ENCODE results near the gene SEC14L6. TPM values are rescaled to one million over a fixed set of nuclear protein-coding genes. Genes with fewer than 3 reads are reported as not detected.

SEC14L6 gene
- total RNA-seq, 3 donors from 2014 or later (not counting 1 experiment from before 2014, with no cell fraction given): 0.18 to 0.23 TPM; not detected in 1

DNA sequence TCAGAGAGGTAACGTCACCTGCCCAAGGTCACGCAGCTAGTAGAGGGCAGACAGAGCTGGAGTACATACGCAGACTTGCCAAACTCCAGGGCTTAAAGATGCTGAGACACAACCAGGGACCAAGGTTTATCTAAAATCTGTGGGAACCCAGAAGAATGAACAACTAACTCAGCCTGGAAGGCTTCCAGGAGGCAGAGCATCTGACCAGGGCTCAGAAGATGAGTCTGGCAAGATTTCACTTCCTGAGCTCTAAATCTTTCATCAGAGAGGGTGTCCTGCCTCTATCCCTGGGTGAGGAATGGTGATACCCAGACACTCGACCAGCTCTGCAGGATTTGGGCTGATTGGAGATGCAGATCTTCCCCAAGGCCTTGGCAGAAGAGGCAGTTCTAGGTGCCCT is 18.8 kb upstream of the SEC14L6 start:
- Mint-ChIP-seq H3K27ac (no peak overlapping the region), H3K36me3 (no peaks in the 10 kb centered on the region), H3K4me1 (no peaks in the 10 kb centered on the region), H3K4me3 (no peak overlapping the region), H3K9me3 (no peaks in the 10 kb centered on the region), H3K27me3 (ENCODE audit: low read depth in 2 of 2) (peaks cover 0 to 7% of the 10 kb centered on the region in 2 donors)
- intact Hi-C loops (cut with micrococcal nuclease): no loop called here
- no peaks in the 10 kb centered on the region for H3K4me1 ChIP-seq (ENCODE audit: control insufficient read depth, insufficient read depth, low read length)
- H3K36me3 ChIP-seq (ENCODE audit: control insufficient read depth, insufficient read depth, low read length): no peaks in the 10 kb centered on the region
- H3K9me3 ChIP-seq (ENCODE audit: control insufficient read depth, insufficient read depth, low read length): no peaks in the 10 kb centered on the region
- DNase-seq (no peak), ATAC-seq (no peak)
- no peak overlapping the region for H3K4me3 ChIP-seq (ENCODE audit: low read length)
- no peaks in the 10 kb centered on the region for H3K27me3 ChIP-seq (ENCODE audit: control insufficient read depth, insufficient read depth, low read length)
- no peak overlapping the region for H3K27ac ChIP-seq (ENCODE audit: low read length)
- TF ChIP-seq, protein P1, sequence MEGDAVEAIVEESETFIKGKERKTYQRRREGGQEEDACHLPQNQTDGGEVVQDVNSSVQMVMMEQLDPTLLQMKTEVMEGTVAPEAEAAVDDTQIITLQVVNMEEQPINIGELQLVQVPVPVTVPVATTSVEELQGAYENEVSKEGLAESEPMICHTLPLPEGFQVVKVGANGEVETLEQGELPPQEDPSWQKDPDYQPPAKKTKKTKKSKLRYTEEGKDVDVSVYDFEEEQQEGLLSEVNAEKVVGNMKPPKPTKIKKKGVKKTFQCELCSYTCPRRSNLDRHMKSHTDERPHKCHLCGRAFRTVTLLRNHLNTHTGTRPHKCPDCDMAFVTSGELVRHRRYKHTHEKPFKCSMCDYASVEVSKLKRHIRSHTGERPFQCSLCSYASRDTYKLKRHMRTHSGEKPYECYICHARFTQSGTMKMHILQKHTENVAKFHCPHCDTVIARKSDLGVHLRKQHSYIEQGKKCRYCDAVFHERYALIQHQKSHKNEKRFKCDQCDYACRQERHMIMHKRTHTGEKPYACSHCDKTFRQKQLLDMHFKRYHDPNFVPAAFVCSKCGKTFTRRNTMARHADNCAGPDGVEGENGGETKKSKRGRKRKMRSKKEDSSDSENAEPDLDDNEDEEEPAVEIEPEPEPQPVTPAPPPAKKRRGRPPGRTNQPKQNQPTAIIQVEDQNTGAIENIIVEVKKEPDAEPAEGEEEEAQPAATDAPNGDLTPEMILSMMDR (IDR thresholded peaks at IDR 0.05): no peak
- 78% methylated on average over 4 of the region's 4 CpGs for WGBS (ENCODE audit: insufficient coverage)

DNA sequence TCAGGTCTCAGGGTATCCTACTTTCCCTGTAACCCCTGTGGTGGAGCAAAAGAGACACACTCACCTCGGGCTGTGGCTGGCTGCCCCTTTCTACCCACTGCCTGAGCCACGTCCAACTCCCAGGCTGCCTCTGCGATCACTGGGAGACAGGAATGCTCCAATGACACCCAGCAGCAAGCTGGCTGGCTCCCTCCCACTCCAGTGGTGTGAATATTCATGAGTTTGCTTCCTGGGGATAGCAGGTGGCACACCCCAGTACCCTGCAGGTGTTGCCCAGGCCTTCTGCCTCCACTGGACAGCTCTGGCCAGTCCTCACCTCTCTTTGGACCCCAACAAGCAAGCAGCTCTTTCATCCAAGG is 18.2 kb upstream of the SEC14L6 start:
- TF ChIP-seq, protein P1 (IDR thresholded peaks at IDR 0.05): no peak
- ATAC-seq: no peak

DNA sequence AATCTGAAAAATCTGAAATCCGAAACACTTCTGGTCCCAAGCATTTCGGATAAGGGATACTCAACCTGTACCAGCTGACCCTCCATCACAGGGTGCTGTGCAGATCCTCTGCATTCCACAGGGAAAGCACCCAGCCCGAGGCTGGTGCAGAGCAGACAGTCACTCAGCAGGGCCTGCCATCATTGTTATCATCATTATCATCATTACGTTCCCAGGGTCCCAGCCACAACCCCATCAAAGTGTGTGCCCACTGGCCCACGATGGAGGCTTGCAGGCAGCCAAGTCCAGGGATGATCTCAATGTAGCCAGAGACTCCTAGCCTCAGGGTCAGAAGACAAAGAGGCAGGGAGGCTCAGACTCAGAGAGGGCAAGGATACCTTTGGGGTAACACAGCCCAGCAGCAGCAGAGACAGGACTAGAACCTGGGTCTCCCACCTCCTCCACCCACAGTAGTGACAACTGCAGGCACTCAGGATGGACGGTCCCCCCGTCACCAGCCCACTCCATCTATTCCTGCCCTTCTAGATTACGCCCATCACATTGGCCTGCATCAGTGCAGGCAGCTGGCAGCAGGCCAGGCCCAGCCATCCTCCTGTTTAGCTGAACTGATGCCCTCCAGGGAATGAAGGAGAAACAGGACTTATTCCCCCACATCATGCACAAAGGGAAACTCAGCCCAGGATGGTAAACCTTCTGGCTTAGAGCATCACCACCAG is 17.7 kb upstream of the SEC14L6 start:
- TF ChIP-seq, protein P1 (IDR thresholded peaks at IDR 0.05): no peak
- H3K27ac Mint-ChIP-seq: no peak overlapping the region

More for the DNA sequence above, 18.2 kb upstream of the SEC14L6 start:
- WGBS (ENCODE audit: insufficient coverage): 70% methylated on average over 3 of the region's 3 CpGs
- Mint-ChIP-seq H3K27me3 (ENCODE audit: low read depth in 2 of 2) (peaks cover 0 to 7% of the 10 kb centered on the region in 2 donors), H3K36me3 (no peaks in the 10 kb centered on the region), H3K4me1 (no peaks in the 10 kb centered on the region), H3K27ac (no peak overlapping the region), H3K4me3 (no peak overlapping the region), H3K9me3 (no peaks in the 10 kb centered on the region)
- intact Hi-C loops (cut with micrococcal nuclease): no loop called here
- no peak overlapping the region for H3K4me3 ChIP-seq (ENCODE audit: low read length)
- no peak overlapping the region for H3K27ac ChIP-seq (ENCODE audit: low read length)
- no peaks in the 10 kb centered on the region for H3K36me3 ChIP-seq (ENCODE audit: control insufficient read depth, insufficient read depth, low read length)
- DNase-seq: no peak
- no peaks in the 10 kb centered on the region for H3K27me3 ChIP-seq (ENCODE audit: control insufficient read depth, insufficient read depth, low read length)
- H3K4me1 ChIP-seq (ENCODE audit: control insufficient read depth, insufficient read depth, low read length): no peaks in the 10 kb centered on the region
- no peaks in the 10 kb centered on the region for H3K9me3 ChIP-seq (ENCODE audit: control insufficient read depth, insufficient read depth, low read length)

DNA sequence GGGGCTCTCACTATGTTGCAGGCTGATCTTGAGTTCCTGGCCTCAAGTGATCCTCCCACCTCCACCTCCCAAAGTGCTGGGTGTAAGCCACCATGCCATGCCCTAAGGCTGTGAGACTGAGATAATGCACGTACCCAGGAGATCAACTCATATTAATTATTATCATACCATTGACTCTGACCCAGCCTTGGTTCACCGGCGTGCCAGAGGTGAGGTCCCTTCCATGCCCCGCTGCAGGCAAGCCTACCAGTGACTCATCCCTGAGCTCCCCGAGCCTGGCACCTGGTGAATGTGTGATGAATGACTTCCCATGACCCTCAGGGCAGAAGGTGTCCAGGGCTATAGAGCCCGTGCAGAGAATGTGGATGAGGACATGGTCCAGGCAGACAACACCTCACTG is 15.8 kb upstream of the SEC14L6 start:
- TF ChIP-seq, protein P1 (IDR thresholded peaks at IDR 0.05): no peak
- WGBS (ENCODE audit: insufficient coverage): 87% methylated on average over 6 of the region's 6 CpGs
- H3K27me3 ChIP-seq (ENCODE audit: control insufficient read depth, insufficient read depth, low read length): no peaks in the 10 kb centered on the region
- H3K4me1 Mint-ChIP-seq: no peaks in the 10 kb centered on the region
- H3K36me3 Mint-ChIP-seq: no peaks in the 10 kb centered on the region
- H3K9me3 Mint-ChIP-seq: no peaks in the 10 kb centered on the region
- H3K4me1 ChIP-seq (ENCODE audit: control insufficient read depth, insufficient read depth, low read length): no peaks in the 10 kb centered on the region
- H3K27ac Mint-ChIP-seq: no peak overlapping the region
- ATAC-seq (no peak), DNase-seq (no peak)
- H3K27ac ChIP-seq (ENCODE audit: low read length): no peak overlapping the region
- no peaks in the 10 kb centered on the region for H3K27me3 Mint-ChIP-seq (ENCODE audit: low read depth in 2 of 2)
- H3K4me3 Mint-ChIP-seq: no peak overlapping the region
- H3K36me3 ChIP-seq (ENCODE audit: control insufficient read depth, insufficient read depth, low read length): no peaks in the 10 kb centered on the region
- H3K4me3 ChIP-seq (ENCODE audit: low read length): no peak overlapping the region
- intact Hi-C loops (cut with micrococcal nuclease): no loop called here
- no peaks in the 10 kb centered on the region for H3K9me3 ChIP-seq (ENCODE audit: control insufficient read depth, insufficient read depth, low read length)

More for the DNA sequence above, 17.7 kb upstream of the SEC14L6 start:
- H3K4me1 Mint-ChIP-seq: no peaks in the 10 kb centered on the region
- H3K27me3 ChIP-seq (ENCODE audit: control insufficient read depth, insufficient read depth, low read length): no peaks in the 10 kb centered on the region
- peaks cover 0 to 3% of the 10 kb centered on the region in 2 donors for H3K27me3 Mint-ChIP-seq (ENCODE audit: low read depth in 2 of 2)
- ATAC-seq (no peak), DNase-seq (no peak)
- H3K9me3 ChIP-seq (ENCODE audit: control insufficient read depth, insufficient read depth, low read length): no peaks in the 10 kb centered on the region
- H3K27ac ChIP-seq (ENCODE audit: low read length): no peak overlapping the region
- H3K36me3 Mint-ChIP-seq: no peaks in the 10 kb centered on the region
- 85% methylated on average over 8 of the region's 8 CpGs for WGBS (ENCODE audit: insufficient coverage)
- H3K4me1 ChIP-seq (ENCODE audit: control insufficient read depth, insufficient read depth, low read length): no peaks in the 10 kb centered on the region
- no peak overlapping the region for H3K4me3 ChIP-seq (ENCODE audit: low read length)
- no peaks in the 10 kb centered on the region for H3K36me3 ChIP-seq (ENCODE audit: control insufficient read depth, insufficient read depth, low read length)
- intact Hi-C loops (cut with micrococcal nuclease): no loop called here
- H3K9me3 Mint-ChIP-seq: no peaks in the 10 kb centered on the region
- no peak overlapping the region for H3K4me3 Mint-ChIP-seq

All from natural killer cell (primary cell).